CD4-positive, alpha-beta T cell treated with Interleukin-6 at 100 ng/mL for 8 hours (primary cell): ENCODE measurements around the gene CNN3.

ENCODE experiments used
- DNase-seq: peaks from one replicate; pipeline ENCODE4 v3.0.0-alpha.2; 2020; ENCODE audit warnings: mixed read lengths, low spot score

The CNN3 gene

DNA sequence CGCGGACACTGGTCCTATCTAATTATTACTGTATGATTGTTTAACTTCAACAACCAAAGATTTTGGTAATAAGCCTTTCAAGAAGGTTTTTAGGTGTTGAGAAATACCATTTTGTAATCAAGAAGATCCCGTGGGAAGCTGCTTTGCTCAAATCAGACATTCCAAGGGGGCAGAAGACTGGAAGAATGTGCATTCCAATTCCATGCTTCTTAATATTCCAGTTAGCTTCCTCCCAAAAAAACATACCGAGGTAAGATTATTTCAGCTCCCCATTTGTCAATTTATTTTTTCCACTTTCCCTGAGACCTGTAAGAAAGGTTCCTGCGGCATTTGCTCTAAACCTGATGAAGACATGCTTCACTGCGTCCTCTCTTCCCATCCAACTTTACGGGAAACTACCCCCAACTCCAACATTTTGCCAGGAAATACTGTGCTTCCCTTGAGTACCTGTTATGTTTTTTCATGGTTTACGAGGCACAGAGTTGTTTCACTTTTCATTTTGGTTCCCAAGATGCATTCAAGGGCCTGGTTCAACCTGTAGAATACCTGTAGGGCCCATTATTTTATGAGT is 4.1 kb downstream of the CNN3 start:
- no peak for DNase-seq

DNA sequence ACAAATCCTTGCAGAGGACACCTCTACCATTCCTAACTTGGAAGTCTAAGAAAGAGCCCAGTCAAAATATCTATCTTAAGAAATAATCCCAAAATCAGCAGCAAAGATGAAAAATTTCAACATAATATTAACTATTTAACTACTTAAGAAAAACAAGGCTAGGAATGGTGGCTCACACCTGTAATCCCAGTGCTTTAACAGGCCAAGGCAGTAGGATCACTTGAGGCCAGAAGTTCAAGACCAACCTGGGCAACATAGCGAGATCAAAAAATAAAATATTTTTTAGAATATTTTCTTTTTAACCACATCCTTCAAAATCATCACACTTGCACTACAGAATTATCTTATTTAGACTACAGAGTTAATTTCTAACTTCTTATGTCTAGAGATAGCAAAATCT is 4.9 kb downstream of the CNN3 start:
- DNase-seq: no peak

DNA sequence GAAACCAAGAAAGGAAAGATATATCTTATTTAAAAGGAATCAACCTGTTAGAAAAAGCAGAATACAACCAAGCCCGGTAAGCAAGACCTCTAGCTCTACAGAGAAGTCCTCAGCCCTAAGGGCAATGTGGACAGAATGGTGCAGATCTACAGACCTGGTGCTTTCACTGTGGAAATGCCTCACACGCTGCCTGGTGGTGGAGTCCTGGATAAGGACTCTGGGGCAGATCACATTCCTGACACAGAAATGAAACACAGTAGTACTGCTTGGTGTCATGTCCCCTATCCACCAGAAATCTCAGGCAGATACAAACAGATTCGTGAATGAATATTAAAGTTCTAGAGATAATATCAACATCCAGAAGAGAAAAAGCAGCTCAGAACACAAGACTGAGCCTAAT is 6.8 kb downstream of the CNN3 start:
- DNase-seq: no peak

DNA sequence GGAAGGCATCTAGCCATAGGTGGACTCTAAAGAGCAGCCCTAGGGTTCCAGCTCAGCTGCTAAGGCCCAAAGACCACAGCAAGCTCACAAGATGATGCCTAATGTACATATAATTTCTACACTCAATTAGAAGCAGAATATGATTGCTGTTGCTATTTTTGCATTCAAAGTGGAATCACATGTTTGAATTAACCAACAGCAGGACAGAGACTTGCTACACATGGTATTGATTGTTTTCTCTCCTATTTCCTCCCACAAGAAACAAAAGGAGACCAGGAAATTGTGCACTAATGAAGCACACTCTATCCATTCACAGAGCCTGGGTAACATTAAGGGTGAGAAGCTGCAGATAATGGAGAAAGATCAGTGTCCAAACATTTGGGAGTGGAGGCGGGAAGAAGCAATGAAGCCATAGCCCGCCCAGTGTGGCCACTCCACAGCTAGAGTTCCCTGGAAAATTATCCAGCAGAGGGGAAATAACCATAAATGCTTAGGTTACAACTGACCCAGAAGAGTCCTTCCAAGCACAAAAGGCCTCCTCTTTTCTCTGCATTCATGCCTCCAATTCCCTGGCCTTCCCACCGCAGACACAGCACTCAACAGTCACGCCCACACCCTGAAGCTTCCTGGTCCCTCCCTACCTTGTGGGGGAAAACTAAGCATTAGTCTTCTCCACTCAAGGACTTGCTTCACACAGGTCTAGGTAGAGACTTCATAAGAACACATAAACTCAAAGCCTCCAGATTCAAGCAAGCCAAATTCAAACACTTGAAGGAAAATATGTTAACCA is 7.5 kb downstream of the CNN3 start:
- no peak for DNase-seq

DNA sequence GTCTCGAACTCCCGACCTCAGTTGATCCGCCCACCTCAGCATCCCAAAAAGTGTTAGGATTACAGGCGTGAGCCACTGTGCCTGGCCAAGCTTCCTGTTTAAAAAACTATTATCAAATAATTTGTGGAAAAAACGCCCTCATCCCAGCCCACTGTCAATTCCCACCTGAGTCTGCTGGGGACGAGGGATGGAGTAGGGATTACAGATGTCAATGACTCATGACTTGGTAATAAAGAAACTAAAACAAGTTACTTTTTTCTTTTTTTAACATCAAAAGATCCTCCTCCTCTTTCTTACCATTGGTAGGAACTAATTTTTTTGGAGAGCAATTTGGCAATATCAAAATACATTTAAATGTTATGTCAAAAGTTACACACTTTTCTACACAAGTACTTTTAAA is 9.7 kb downstream of the CNN3 start:
- DNase-seq: no peak

DNA sequence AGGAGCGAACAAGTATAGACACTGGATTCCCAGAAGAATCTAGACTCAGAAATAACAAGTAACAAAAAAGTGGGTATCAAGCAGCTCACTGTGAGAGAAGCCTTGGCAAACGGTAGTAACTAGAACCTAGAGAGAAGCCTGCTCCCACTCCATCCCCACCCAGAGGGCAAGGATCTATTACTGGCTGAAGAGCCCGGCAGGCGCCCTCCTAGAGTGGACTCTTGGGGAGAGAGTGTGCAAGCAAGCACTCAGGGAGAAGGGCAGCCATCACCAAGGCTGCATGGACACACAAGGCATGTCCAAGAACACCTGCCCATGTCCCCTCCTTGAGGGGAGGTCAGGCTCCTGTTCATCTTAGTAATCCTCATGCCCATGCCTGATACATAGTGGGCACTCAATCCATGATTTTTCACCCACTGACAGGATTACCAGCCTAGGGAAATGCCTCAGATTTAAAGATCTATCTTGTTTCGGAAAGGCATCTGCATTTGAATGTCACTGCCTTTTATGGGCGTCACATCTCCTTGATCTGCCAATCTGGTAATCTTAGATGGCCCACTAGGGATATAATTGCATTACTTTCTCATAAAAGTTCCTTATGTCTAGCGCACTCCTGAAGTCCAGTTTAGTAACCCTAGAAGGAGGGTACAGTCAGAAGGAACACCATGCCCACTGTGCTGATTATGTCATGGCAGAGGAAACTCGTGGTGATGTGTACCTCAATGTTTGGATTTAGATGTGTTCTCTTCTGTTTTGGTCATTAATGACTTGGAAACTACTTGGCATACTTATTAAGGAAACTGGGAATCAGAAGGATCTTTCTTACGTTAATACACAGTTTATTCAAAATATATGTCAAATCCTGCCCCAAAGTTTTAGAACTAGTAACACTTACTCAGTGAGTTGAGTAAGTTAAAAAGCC is 14.4 kb downstream of the CNN3 start:
- DNase-seq: no peak

DNA sequence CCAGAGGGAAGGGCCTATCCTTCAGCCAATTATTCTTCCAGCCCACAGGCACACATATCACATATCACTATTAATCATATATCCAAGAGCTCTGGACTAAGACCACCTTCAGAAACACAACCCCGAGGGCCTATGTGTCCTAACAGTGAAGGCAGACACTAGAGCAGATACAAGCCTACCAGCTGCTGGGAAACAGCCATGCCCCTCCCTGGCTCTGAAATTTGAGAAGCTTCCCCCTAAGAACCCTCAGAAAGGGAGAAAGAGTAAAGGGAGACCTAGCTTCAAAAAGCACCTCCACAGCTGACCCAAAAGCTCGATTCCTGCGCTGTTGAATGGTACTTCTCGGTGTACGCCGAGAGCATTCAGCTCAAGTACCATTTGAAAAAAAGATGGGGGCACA is 17.4 kb downstream of the CNN3 start:
- no peak for DNase-seq

DNA sequence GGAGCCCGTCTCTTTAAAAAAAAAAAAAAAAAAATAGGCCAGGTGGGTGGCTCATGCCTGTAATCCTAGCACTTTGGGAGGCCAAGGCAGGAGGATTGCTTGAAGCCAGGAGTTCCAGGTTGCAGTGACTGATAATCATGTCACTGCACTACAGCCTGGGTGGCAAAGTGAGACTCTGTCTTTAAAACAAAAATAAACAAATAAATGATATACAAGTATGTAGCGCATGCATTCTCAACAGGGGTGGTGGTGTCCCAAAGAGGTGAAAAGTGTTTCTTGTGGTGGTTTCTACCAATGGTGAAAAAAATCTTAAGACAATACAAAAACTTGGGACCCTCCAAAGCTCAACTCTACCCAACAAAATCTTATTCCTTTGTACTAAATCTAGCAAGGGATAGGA is 17.9 kb downstream of the CNN3 start:
- DNase-seq: no peak

DNA sequence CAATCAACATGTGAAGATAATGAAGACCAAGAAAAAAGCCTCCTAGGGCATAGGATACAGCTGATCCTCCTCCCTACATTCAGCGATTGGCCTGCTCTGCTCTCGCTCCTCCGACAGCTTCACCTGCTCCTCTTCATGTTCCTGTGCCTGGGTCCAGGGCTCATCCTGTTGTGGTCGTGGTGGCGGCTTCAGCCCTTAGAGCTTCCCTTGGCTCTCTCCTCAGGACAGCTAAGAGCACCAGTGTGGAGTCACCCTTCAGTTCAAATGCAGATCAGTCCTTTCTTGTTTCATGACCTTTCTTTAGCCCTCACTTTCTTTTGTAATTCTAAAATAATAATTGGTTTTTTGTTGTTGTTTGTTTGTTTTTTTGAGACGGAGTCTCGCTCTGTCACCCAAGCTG is 18.7 kb downstream of the CNN3 start:
- no peak for DNase-seq

DNA sequence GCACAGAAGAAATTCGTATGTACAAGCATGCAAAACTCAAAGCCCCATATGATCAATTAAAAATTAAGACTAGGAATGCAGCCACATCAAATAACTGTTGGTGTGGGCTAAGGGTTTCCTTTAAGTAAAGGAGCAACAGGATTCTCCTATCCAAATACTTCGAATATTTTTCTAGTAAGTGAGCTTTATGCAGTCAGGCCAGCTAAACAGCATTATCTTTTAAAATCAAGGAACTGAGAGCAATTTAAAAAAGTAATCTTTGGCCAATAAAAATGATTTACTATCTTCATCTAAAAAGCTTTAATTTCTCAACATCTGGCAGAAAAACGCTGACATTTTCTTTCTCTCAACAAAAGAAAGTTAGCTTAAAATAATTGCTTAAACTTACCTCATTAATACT is 19.8 kb downstream of the CNN3 start:
- DNase-seq: no peak

DNA sequence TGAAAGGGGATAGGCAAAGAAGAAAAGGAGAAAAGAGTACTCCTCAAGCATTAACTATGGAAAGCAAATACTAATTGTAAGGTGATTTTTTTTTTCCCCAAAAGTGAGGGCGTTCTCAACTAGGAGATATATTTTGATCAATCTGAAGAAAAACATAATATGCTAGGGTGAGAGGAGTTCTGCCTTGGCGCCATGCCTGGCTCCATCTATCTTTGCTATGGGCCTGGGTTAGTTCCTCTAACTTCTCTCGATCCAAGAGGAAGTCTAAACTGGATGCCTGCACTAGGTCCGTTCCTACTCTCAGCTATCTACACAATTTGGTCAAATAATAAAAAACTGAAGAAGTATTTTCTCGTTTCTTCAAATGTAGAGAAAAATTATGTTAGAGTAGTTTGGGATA is 20.5 kb downstream of the CNN3 start:
- DNase-seq: no peak

DNA sequence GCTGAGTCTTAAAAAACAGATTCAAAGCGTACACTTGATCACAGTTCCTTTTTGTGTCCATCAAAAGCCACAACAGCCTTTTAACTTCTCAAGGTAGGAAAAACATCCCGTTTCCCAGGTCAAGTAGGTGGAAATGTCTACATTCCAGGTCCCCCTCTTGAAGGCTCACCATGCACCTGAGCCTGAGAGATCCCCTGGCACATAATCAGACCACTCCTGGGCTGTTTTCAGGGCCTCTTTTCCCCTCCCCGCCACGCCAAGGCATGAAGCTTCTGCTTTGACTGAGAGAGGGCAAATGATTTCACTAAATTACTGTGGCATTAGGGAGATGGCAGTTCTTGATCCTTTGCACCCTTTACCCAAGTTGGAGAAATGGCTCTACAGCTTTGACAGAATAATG is 21.7 kb downstream of the CNN3 start:
- DNase-seq: no peak

DNA sequence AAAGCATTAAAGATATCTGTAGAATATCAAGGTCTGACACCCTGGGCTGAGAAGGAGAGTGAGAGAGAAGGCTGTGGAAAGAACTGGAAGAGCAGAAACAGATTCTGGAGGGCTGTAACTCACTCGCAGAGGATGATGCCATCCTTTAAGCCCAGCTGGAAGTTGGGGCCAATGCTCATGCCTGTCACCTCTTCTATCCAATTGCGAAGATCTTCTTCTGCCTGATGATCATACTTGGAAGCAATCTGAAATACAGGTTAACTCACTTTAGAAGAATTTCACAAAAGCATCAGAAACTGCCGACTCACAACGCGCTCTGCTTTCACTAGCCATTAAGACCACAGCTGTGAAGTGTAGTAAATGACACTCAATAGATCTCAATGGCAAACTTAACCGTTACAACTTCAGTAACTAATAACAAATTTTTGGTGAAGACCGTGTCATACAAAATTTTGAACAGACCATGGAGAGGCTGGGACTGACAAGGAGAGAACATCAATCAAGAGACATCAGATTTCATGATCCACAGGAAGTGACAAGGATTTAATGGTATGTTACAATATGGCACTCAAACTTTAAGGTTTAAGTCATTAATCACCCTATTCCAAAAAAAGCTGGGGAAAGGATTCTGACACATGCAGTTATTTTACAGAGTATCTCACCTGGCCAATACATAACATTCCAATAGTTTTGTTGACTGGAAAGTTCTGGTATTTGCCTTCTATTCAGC is 23.5 kb downstream of the CNN3 start:
- no peak for DNase-seq

DNA sequence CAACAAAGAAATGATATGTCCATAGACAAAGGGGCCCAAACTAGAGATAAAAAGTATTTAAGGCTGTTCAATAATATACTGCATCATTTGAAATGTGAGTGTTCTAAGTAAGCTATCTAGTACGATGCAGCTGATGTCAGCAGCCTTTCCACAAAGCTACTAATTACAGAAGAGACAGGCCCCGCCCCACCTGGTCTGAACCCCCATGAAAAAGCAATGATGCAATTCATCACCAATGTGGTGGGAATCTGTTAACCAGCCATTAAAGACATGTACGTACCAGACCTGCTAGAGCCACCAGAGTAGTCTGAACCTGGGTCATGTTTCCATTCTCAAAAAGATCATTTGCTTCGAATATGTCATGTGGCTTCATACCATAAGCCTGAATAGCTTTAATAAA is 25.1 kb downstream of the CNN3 start:
- DNase-seq: no peak

DNA sequence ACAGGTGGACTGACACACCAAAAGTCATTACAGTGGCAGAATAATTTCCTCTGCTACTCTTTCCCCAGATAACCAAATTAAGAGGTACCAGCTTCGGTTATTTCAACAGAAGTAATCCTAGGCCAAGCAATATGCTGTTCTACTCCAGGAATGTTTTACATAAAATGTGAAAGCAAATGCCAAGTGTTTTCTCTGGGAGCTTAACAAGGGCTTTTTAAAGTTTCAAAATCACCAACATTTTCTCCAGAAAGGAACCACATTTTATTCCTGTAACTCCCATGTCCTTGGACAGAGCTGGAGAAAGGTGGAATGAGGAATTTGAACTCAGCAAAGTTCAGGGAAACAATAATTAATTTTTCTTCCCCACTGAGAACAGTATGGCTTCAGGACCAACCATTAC is 27.2 kb downstream of the CNN3 start:
- DNase-seq: no peak

DNA sequence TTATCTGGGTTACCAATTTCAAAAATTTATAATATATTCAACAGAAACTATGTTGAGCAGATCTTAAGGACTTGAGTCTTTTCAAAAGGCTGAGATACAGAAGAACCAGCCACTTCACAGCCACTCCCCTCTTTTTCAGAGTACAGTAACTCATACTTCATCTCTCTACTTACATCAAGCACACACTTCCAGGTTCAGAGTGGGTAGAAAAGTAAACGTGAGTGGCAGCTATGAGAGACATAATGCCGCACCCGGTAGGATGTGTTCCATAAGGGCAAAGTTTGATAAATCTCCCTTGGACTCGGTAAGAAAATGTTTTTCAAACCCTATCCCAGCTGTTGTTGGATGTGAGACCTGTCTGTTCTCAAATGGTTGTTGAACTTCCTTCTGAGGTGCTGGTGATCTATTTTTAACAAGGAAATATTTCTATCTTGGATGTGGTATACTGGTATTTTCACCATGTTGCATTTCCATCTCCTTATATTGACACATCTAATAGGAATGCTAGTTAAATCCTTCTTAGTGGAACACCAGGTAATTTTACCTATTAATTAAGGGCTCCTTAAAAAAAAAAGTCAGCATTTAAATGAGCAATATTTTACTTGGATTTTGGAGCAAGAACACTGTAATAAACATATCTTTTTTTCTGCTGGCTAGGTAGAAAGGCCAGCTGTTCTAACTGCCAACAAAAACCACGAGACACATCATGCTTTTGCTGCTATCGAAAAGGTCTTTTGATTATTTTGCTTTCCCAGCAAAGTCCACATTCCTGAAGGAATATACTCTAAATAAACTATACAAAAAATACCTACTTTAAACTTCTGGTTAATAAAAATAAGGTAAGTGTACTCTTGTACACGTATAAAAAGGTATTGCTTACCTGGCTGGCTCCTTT is 28.2 kb downstream of the CNN3 start:
- DNase-seq: no peak

DNA sequence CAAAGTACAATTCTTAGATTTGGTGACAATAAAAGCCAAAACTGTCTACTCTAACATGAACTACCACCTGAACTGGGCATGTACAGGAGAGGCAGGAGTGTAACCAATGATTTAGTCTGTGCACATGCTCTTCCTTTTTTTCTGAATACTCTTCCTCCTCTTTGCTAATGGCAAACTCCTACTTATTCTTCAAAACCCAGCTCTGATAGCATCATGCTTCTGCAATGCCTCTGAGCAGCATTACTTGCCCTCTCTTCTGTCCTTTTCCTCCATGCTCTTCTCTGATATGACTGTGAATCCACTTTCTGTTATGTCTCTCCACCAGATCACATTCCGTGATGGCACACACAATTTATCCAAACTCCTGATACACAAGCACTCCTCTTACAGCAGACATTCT is 31.4 kb downstream of the CNN3 start:
- no peak for DNase-seq

DNA sequence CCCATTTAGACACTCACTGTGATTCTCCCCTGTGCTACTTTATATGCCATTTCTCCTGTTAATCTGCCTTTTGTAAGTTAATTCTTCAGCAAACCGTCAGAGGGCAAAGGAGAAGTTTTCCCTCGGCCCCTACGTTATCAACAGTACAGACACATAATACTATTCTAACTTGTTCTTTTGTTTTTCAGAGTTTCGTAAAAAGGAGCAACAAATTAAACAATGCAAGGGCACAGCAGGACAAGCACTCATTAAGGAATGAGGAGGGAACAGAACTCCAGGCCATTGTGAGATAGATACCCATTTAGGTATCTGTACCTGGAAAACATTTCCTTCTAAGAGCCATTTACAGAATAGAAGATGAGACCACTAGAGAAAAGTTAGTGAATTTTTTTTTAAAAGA is 32.3 kb downstream of the CNN3 start:
- no peak for DNase-seq

DNA sequence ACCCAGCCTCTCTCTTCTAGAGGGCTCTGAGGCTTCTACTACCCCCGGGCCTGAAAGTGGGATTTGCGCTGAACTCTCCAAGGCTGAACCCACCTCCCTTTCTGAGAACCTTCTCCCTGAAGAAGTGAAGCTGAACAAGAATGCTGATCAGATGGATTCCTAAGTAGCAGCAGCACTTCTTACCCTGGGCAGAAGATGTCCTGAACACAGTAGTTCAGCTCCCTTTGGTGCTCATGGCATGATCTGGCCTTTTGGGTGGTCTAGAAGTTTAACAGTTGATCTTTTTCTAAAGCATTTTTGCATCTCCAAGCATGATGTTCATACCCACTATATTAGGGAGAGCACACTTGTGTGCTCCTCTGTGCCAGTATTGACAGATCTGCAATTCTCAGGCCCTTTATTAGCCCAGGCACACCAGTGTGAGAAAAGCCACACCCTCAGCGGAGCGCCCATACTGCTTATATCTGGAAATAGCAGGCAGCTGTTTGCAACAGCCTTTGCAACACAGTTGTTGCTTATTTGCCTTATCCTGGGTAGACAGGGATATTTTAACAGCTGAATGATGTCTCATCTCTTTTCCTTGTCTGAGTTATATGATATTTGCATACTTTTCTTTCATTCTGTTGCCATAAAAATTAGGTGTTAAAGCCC is 34.2 kb downstream of the CNN3 start:
- no peak for DNase-seq

DNA sequence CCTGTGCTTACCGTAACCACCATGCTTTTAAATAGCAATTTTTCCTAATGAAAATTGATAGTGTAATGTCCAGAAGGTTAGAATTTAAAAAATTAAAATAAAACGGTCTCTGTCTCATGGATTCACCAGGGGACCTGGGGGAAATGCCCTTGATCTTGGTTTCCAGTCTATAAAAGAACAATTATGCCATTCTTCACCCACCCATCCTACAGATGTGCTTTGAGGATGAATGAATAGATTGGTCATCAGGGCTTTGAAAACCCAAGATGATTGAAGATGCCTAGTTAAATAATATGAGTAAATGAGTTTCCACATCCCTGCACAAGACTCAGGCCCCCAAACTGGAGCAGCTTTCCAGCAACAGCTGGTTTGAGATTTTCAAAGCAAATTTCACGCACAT is 38.7 kb downstream of the CNN3 start:
- DNase-seq: no peak
